Tibial artery (tissue), 4 donors: Measurements from ENCODE around the gene PDSS2.
"Not testable (repeated sequence)": the region's sequence is repeated elsewhere in the genome, so short reads cannot be mapped to it uniquely, and the experiment has no call there.

ENCODE experiments used
- DNase-seq, 2 donors: peaks; one replicate each; pipeline ENCODE4 v3.0.0-alpha.2; 2019
- H3K27ac ChIP-seq, 2 donors: fragments of 200-600 bp; sonication (generic) in 1 of 2; 1 replicate in 1 of 2; 2 replicates in 1 of 2; pipeline ENCODE4 v1.5.1; 2018 to 2019; ENCODE audit warnings: mild to moderate bottlenecking in 1 of 2
- H3K27me3 ChIP-seq, 2 donors: fragments of 200-600 bp; sonication (generic) in 1 of 2; one replicate each; pipeline versions ENCODE4 v1.5.1 to v1.6.0; 2016 to 2019
- H3K36me3 ChIP-seq, 3 donors: fragments of 200-600 bp; sonication (generic) in 2 of 3; one replicate each; pipeline ENCODE4 v1.5.1; 2016 to 2019; ENCODE audit warnings: mild to moderate bottlenecking in 2 of 3
- H3K4me1 ChIP-seq, 4 donors: fragments of 200-600 bp; sonication (generic) in 2 of 4; 1 replicate in 3 of 4; 2 replicates in 1 of 4; pipeline ENCODE4 v1.5.1; 2016 to 2019
- H3K4me3 ChIP-seq, 2 donors: fragments of 200-600 bp; sonication (generic) in 1 of 2; 1 replicate in 1 of 2; 2 replicates in 1 of 2; pipeline ENCODE4 v1.5.1; 2018 to 2019; ENCODE audit warnings: mild to moderate bottlenecking in 2 of 2
- H3K9me3 ChIP-seq, 3 donors: fragments of 200-600 bp; sonication (generic) in 1 of 3; one replicate each; pipeline ENCODE4 v1.5.1; 2016 to 2019
- CTCF ChIP-seq, 2 experiments: fragments of 200-600 bp in 1 of 2; fragments of 450-650 bp in 1 of 2; IDR thresholded peaks; one replicate each; pipeline ENCODE4 v1.5.1; 2017 to 2019; ENCODE audit warnings: antibody characterized with exemption in 2 of 2, mild to moderate bottlenecking in 1 of 2, moderate library complexity in 1 of 2
- intact Hi-C: fragments of 100-400 bp; cut with DNase I; formaldehyde crosslinking; loops from one replicate; pipeline ENCODE4 v1.15.0; 2023; ENCODE audit warnings: low total_unique reads

PDSS2 gene

DNA sequence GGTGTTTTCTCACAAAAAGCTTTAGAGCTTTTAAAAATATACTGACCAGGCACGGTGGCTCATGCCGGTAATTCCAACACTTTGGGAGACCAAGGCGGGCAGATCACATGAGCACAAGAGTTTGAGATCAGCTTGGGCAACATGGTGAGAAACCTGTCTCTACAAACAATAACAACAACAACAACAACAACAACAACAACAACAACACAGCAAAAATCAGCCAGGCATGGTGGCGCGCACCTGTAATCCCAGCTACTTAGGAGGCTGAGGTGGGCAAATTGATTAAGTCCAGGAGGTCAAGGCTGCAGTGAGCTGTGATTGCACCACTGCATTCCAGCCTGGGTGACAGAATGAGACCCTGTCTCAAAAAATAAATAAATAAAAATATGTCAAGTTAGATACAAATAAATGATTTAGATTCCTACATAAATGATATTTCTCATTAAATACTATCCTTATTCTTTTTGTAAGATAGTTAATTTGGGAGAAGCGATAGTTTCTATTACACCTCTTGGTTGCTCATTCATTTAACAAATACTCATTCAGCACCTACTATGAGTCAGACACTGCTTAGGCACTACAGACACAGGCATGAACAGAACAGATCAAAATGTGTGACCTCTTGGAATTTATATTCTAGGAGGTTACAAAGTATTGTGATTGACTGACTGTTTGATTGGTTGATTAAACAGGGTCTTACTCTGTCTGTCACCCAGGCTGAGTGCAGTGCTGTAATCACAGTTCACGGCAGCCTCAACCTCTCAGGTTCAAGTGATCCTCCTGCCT, 260.5 kb downstream of the PDSS2 start:
- H3K36me3 ChIP-seq, result no peaks in the 10 kb centered on the region
- no peak overlapping the region for H3K27ac ChIP-seq
- DNase-seq, result no peak
- no peak for TF ChIP-seq CTCF (IDR thresholded peaks at IDR 0.05)
- no peaks in the 10 kb centered on the region for H3K27me3 ChIP-seq
- no peak overlapping the region for H3K4me3 ChIP-seq
- H3K9me3 ChIP-seq, result no peaks in the 10 kb centered on the region
- no peaks in the 10 kb centered on the region for H3K4me1 ChIP-seq
- intact Hi-C loops, result no loop called here

- Histone ChIP-seq H3K4me1 (no peaks in the 10 kb centered on the region), H3K9me3 (no peaks in the 10 kb centered on the region), H3K27me3 (no peaks in the 10 kb centered on the region), H3K27ac (no peak overlapping the region), H3K36me3 (peaks cover 0 to 7% (median 7%) of the 10 kb centered on the region in 3 donors), H3K4me3 (no peak overlapping the region)
- DNase-seq, result no peak
- intact Hi-C loops, result no loop called here
- no peak for TF ChIP-seq CTCF (IDR thresholded peaks at IDR 0.05)
Measured at GRCh38 chr6:107196152-107196551, 263.2 kb downstream of the PDSS2 start.

GRCh38 chr6:107194723-107195122, 264.6 kb downstream of the PDSS2 start:
- intact Hi-C loops, H3K27ac ChIP-seq, H3K36me3 ChIP-seq, H3K4me3 ChIP-seq, DNase-seq, H3K4me1 ChIP-seq, H3K9me3 ChIP-seq, H3K27me3 ChIP-seq: not testable (repeated sequence)

DNA sequence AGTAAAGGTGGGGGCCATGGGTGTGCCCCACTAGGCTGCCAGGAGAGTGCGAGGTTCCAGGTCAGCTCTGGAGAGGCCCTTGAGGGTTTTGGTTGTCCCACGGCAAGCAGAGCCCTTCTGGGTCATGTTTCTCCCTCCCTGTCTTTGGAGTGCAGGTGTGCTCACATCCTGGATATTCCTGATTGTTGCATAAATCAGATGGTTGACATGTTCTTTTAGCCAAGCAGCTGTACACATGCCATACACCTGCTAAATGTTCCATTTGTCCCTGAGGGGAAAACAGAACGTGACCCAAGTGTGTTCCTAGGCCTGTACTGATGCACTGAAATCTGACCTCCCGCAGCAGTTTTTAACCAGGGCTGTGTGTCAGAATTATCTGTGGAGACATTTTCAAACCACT, 266.5 kb downstream of the PDSS2 start:
- no peak for TF ChIP-seq CTCF (IDR thresholded peaks at IDR 0.05)
- no peaks in the 10 kb centered on the region for H3K4me1 ChIP-seq
- H3K9me3 ChIP-seq, result no peaks in the 10 kb centered on the region
- DNase-seq, result no peak
- H3K4me3 ChIP-seq, result no peak overlapping the region
- no peaks in the 10 kb centered on the region for H3K27me3 ChIP-seq
- intact Hi-C loops, result no loop called here
- H3K36me3 ChIP-seq, result peaks cover 10 to 14% (median 12%) of the 10 kb centered on the region in 3 donors
- H3K27ac ChIP-seq, result no peak overlapping the region

DNA sequence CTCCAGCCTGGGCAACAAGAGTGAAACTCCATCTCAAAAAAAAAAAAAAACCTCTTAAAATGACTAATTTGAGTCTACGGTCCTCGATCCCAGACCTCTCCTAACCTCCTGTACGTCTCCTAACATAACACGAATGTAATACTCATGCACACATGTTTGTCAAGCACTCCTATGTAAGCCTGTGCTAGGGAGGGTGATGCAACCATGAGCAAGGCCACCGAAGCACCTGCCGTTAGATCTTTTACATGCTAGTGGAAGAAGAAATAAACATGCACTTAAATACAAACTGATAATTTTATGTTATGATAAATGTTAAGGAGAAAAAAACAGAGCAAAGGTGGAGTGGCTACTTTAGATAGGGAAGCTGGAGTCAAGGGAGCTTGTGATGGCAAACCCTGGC, 271.7 kb downstream of the PDSS2 start:
- Histone ChIP-seq H3K27ac (no peak overlapping the region), H3K4me3 (no peak overlapping the region), H3K27me3 (no peaks in the 10 kb centered on the region), H3K9me3 (no peaks in the 10 kb centered on the region), H3K4me1 (no peaks in the 10 kb centered on the region), H3K36me3 (peaks cover 4 to 12% (median 9%) of the 10 kb centered on the region in 3 donors)
- intact Hi-C loops, result no loop called here
- no peak for DNase-seq
- TF ChIP-seq CTCF (IDR thresholded peaks at IDR 0.05), result no peak

GRCh38 chr6:107186047-107186446, 273.3 kb downstream of the PDSS2 start:
- H3K9me3 ChIP-seq, result no peaks in the 10 kb centered on the region
- no peak overlapping the region for H3K27ac ChIP-seq
- intact Hi-C loops, result no loop called here
- no peak for TF ChIP-seq CTCF (IDR thresholded peaks at IDR 0.05)
- H3K27me3 ChIP-seq, result no peaks in the 10 kb centered on the region
- H3K4me1 ChIP-seq, result no peaks in the 10 kb centered on the region
- H3K4me3 ChIP-seq, result no peak overlapping the region
- H3K36me3 ChIP-seq, result peaks cover 3 to 12% (median 9%) of the 10 kb centered on the region in 3 donors
- DNase-seq, result no peak
